Globus pallidus (tissue), 1 donor: ENCODE results near the gene ARV1.
"Not testable (repeated sequence)": the region's sequence is repeated elsewhere in the genome, so short reads cannot be mapped to it uniquely, and the experiment has no call there.

Experiments
- DNase-seq: peaks from one replicate; pipeline ENCODE4 v3.0.0-alpha.2; 2015; ENCODE audit warnings: low spot score

The ARV1 gene

DNA sequence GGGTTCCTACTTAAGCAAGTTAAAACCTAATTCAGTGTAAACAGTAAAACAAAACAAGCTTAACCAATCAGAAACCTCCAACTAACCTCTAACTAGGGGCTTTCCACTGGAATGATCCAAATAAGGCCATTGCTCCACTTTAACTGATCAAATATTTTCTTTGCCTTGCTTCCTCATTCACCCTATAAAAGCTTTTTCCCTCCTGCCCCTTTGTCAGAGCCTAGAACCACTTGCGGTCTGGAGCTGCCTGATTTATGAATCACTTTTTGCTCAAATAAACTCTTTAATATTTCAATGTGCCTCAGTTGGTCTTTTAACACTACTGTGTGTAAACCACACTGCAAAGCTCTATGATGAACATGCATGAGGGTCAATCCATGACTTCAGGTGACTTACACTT is 65.7 kb downstream of the ARV1 start:
- DNase-seq, result no peak

DNA sequence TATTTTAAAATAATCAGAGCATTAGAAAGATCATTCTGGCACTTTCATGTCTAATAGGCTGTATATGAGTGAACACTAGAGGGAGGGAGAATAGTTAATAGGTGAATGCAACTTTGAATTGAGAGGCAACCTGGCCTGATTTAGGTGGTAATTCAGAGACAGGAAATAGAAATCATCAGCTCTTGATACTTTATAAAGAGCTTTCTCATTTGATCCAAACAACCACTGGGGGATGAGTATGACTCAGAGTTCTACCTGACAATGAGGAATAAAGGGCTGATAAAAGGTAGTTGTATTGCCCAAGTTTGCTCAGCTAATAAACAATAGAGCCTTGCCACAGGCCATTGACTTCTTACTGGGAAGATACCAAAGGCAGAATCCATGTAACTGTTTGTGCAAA is 66.4 kb downstream of the ARV1 start:
- no peak for DNase-seq

DNA sequence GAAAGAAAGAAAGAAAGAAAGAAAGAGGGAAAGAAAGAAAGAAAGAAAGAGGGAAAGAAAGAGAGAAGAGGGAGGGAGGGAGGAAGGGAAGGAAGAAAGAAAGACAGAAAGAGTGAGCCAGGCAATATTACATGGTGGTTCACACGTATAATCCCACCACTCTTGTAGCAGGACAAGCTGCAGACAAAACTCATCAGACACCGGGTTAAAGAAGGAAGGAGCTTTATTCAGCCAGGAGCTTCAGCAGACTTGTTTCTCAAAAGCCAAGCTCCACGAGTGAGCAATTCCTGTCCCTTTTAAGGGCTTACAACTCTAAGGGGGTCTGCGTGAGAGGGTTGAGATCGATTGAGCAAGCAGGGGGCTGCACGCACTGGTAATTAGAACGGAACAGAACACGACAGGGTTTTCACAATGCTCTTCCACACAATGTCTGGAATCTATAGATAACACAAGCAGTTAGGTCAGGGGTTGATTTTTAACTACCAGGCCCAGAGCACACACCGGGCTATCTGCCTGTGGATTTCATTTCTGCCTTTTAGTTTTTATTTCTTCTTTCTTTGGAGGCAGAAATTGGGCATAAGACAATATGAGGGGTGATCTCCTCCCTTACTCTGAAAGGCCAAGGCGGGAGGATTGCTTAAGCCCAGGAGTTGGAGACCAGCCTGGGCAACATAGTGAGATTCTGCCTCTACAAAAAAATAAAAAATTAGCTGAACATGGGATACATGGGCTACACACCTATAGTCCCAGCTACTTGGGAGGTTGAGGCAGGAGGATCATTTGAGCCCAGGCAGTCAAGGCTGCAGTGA is 67.2 kb downstream of the ARV1 start:
- DNase-seq, result not testable (repeated sequence)

GRCh38 chr1:231046730-231047395 is 68.0 kb downstream of the ARV1 start:
- DNase-seq, result no peak

DNA sequence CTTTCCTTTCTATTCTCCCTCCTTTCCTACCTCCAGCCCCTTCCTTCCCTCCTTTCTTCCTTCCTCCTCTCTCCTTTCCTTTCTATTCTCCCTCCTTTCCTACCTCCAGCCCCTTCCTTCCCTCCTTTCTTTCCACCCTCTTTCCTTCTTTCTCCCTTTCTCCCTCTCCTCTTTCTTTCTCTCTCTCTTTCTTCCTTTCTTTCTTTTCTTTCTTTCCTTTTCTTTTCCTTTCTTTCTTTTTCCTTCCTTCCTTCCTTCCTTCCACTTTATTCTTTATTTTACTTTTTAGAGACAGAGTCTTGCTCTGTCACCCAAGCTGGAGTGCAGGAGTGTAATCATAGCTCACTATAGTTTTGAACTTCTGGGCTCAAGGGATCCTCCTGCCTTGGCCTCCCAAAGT is 68.6 kb downstream of the ARV1 start:
- not testable (repeated sequence) for DNase-seq

GRCh38 chr1:231048419-231048818 is 69.5 kb downstream of the ARV1 start:
- not testable (repeated sequence) for DNase-seq

GRCh38 chr1:231049121-231049979 is 70.5 kb downstream of the ARV1 start:
- DNase-seq, result no peak
